Activated T-helper 1 cell treated with Interleukin-2 at 50 U/mL for 16 hours (primary cell): ENCODE data around the gene GPR155.

Experiments used
- DNase-seq: peaks from one replicate; pipeline ENCODE4 v3.0.0-alpha.2; 2020; ENCODE audit warnings: low read depth

The GPR155 gene, protein sequence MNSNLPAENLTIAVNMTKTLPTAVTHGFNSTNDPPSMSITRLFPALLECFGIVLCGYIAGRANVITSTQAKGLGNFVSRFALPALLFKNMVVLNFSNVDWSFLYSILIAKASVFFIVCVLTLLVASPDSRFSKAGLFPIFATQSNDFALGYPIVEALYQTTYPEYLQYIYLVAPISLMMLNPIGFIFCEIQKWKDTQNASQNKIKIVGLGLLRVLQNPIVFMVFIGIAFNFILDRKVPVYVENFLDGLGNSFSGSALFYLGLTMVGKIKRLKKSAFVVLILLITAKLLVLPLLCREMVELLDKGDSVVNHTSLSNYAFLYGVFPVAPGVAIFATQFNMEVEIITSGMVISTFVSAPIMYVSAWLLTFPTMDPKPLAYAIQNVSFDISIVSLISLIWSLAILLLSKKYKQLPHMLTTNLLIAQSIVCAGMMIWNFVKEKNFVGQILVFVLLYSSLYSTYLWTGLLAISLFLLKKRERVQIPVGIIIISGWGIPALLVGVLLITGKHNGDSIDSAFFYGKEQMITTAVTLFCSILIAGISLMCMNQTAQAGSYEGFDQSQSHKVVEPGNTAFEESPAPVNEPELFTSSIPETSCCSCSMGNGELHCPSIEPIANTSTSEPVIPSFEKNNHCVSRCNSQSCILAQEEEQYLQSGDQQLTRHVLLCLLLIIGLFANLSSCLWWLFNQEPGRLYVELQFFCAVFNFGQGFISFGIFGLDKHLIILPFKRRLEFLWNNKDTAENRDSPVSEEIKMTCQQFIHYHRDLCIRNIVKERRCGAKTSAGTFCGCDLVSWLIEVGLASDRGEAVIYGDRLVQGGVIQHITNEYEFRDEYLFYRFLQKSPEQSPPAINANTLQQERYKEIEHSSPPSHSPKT

DNA sequence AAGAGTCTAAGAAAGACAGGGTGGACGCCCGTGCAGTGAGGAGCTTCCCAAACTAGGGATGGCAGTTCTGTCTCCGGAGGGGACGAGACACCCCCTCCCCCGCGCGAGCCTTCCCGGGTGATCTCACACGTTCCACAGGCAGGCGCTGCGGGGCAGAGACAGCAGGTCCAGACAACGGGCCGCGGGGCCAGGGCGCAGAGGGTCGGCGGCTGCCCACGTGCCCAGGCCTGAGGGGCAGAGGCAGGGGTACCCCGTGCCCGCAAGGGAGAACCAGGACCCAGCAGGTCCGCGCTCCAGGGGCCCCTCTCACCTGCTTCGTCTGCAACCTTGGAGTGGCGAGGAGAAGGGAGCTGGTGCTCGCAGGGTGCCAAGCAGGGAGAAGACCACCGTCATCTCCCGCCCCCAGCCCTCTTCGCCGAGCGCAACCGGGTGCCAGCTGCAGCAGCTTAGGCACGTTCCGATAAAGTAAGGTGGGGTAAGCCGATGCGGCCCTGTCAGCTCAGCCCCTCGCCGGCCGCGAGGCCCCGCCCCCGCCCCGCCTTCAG is at the start of gene GPR155:
GPR155 (minus strand) TSS at position 467 of the 545 bp plus-strand sequence. CDS start 5,073 bp downstream, outside the sequence.
- DNase-seq: peak; percentile 28

GRCh38 chr2:174535757-174536703 is 49.2 kb upstream of the GPR155 start:
- no peak for DNase-seq

GRCh38 chr2:174535083-174535482 is 48.3 kb upstream of the GPR155 start:
- DNase-seq: no peak

DNA sequence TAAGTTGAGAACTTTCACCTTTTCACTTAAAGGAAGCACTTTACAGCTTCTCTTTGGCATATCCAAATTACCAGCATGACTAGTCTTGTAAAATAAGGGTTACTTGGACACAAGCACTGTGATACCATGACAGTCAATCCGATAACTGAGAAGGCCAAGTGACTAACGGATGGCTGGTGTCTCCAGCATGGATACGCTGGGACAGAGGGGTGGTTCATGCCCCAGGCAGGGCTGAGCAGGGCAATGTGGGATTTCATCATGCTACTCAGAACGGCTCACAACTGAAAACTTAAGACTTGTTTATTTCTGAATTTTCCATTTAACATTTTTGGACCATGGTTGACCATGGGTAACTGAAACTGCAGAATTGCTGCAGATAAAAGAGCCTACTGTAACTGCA is 43.1 kb upstream of the GPR155 start:
- DNase-seq: no peak

DNA sequence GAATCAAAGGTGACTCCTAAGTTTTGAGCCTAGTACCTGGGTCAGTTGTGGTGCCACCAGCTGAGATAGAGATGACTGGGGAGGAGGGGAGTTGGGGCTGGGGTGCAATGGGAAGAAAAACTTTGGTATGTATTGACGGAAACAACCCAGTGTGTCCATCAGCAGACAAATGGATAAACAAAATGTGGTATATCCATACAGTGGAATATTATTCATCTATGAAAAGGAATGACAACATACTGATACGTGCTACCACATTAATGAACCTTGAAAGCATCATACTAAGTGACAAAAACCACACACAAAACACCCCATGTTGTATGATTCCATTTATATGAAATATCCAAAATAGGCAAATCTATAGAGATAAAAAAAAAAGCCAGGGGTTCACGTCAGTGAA is 41.1 kb upstream of the GPR155 start:
- no peak for DNase-seq

DNA sequence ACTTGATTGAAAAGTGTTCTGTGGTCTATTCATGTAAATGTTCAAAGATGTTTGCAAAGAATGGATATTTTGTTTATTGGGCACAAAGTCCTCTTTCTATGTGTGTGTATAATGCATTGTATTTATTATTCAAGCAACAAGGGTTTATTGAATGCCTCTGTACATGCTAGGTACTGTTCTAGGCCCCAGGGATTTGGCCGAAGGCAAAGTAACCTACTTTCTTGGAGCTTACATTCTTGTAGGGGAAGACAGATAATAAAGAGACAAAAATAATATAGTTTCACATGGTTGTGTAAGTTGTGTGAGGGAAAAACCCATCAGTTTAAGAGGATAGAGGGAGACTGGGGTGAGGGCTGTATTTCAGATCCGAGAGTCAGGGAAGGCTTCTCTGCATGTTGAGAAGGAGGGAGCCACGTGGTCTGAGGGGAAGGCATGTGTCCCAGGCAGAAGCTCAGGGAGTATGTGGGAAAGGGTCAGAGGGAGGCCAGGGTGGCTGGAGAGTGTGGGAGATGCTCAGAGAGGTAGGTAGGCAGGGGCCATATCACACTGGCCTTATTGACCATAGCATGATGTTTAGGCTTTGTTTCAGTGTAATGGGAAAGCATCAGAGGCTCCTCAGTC is 40.4 kb upstream of the GPR155 start:
- DNase-seq: no peak

DNA sequence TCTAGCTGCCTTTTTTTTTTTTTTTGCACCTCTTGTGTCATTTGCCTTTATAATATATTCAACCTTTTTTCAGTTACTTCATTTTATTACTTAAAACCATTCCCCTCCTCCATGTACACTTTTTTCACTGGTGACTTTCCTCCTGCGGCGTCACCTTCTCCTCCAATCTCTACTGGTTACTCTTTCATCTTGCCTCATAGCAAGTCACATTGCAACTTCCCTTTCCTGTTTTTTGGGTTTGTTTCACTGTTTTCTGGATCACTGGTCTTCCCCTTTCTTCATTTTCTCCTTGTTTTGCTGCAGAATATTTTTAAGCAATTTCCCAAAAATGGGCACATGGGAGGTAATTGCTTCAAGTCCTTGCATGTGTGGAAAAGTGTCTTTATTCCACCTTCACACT is 37.7 kb upstream of the GPR155 start:
- DNase-seq: no peak

DNA sequence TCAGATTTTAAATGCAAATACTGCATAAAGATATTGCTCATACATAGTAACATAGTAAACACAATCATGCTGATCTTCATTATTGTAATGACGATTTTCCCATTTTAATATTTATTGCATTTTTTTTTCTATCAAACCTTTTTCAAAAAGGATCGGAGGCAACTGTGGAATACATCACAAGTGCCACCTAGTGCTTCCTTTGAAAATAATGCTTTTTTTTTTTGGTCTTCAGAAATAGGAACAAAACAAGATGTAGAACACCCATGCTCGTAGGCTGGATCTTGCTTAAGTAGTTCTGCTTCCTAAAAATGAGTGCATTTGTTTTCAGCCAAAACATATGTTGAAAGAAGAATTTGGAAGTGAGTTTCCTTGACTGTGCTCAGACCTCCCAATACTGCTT is 35.7 kb upstream of the GPR155 start:
- DNase-seq: no peak

GRCh38 chr2:174518395-174518794 is 31.6 kb upstream of the GPR155 start:
- DNase-seq: no peak

GRCh38 chr2:174516501-174517378 is 29.9 kb upstream of the GPR155 start:
- DNase-seq: no peak

GRCh38 chr2:174512345-174512744 is 25.5 kb upstream of the GPR155 start:
- DNase-seq: no peak

GRCh38 chr2:174511580-174512260 is 24.9 kb upstream of the GPR155 start:
- DNase-seq: no peak

DNA sequence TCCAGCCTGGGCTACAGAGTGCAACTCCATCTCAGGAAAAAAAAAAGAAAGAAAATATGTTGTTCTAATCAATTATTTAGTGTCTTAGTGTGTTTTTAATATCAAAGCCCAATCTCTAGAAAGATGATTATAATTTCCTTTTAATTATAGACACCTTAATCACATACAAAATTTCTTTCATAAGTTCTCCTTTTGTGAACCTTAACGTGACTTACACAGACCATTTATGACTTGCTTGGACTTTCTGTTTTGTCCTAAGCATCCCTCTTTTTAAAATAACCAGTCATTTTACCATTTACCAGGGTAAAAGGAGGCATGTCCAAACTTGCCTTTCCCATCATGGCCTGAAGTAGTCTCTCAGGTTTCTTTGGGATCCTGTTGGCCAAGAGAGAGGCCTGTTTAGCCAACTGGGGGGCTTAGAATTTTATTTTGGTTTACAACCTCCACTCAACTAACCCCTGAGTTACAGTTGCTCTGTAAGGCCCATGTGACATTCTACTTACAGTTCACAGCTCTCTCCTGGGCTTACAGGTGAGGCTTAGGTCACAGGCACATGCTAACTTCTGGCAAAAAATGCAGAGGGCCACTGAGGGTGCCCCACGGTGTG is 23.9 kb upstream of the GPR155 start:
- DNase-seq: no peak

DNA sequence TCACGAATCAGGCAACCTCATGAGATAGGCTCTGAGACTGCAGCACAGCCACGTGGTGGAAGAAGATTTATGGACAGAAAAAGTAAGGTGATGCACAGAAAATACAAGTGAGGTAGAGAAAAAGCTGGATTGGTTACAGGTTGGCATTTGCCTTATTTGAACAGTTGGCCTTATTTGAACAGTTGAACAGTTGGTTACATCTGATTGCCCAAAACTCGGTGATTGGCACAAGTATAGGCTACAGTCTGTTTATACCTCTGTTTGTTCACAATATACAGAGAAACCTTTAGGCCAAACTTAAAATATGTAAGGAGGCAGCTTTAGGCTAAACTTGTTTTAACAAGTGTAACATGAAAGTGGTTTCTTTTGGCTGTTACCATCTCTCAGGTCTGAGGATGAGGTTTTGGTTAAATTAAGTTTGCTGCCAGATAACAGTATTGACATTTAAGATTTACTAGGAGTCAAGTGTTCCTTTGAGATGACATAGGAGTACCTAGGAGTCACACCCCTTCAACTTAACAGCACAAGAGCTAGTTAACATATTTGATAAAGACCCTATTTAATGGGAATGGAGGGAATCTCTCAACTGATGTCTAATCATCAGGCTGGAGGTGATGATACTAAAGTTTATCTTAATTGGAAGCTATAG is 16.5 kb upstream of the GPR155 start:
- DNase-seq: no peak

- DNase-seq: no peak
Observed at GRCh38 chr2:174499371-174499770, 12.5 kb upstream of the GPR155 start.

- DNase-seq: no peak
Observed at GRCh38 chr2:174495365-174496012, 8.7 kb upstream of the GPR155 start.

- no peak for DNase-seq
Observed at GRCh38 chr2:174493549-174494331, 6.9 kb upstream of the GPR155 start.
